GM08714 (cell line): Measurements from ENCODE around the gene HMGCR.

ENCODE experiments used
- H3K4me3 ChIP-seq: fragments of 200-500 bp; sonication (Bioruptor generic); 2 replicates; pipeline ENCODE4 v1.5.1; 2014; ENCODE audit warnings: mild to moderate bottlenecking, low read length, inconsistent platforms
- ZNF274 ChIP-seq: IDR thresholded peaks from 2 replicates; pipeline ENCODE4 v1.6.1; 2012; ENCODE audit warnings: mild to moderate bottlenecking, low read depth, low read length

HMGCR gene

DNA sequence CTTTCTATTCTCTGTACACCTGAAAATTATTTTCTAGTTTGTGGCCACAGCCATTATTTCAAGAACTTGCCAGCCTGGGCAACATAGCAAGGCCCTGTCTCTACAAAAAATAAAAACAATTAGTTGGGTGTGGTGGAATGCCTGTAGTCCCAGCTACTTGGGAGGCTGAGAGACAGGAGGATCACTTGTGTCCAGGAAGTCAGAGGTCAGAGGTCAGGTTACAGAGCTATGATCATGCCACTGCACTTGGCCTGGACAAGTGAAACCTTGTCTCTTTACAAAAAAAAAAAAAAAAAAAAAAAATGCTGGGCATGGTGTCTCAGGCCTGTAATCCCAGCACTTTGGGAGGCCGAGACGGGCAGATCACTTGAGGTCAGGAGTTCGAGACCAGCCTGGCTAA, 58.3 kb downstream of the HMGCR start:
- H3K4me3 ChIP-seq = no peak overlapping the region
- TF ChIP-seq ZNF274 = no peak

- TF ChIP-seq ZNF274 = no peak
Observed at GRCh38 chr5:75405296-75405695, 68.3 kb downstream of the HMGCR start.

More at GRCh38 chr5:75405296-75405695, 68.3 kb downstream of the HMGCR start:
- H3K4me3 ChIP-seq = no peak overlapping the region
